Adrenal gland (tissue), 5 donors: ENCODE data around the gene ARF6.
"Not testable (repeated sequence)": the region's sequence is repeated elsewhere in the genome, so short reads cannot be mapped to it uniquely, and the experiment has no call there.

ENCODE experiments used
- POLR2A ChIP-seq, 2 donors: fragments of 450-650 bp; IDR thresholded peaks; one replicate each; pipeline ENCODE4 v1.6.1; 2017; ENCODE audit warnings: antibody characterized with exemption in 2 of 2, mild to moderate bottlenecking in 2 of 2, moderate library complexity in 1 of 2
- TF ChIP-seq, protein P1 (sequence below), 6 experiments: fragments of 450-650 bp in 4 of 6; fragments of 200-600 bp in 2 of 6; sonication (generic) in 1 of 6; IDR thresholded peaks; 1 replicate in 5 of 6; 2 replicates in 1 of 6; pipeline versions ENCODE4 v1.5.1 to v1.8.0; 2016 to 2021; ENCODE audit warnings: antibody characterized with exemption in 6 of 6, mild to moderate bottlenecking in 2 of 6, moderate library complexity in 1 of 6
- donor health status: DM: no; HTN: no; CAD: no.

- TF ChIP-seq, protein P1, sequence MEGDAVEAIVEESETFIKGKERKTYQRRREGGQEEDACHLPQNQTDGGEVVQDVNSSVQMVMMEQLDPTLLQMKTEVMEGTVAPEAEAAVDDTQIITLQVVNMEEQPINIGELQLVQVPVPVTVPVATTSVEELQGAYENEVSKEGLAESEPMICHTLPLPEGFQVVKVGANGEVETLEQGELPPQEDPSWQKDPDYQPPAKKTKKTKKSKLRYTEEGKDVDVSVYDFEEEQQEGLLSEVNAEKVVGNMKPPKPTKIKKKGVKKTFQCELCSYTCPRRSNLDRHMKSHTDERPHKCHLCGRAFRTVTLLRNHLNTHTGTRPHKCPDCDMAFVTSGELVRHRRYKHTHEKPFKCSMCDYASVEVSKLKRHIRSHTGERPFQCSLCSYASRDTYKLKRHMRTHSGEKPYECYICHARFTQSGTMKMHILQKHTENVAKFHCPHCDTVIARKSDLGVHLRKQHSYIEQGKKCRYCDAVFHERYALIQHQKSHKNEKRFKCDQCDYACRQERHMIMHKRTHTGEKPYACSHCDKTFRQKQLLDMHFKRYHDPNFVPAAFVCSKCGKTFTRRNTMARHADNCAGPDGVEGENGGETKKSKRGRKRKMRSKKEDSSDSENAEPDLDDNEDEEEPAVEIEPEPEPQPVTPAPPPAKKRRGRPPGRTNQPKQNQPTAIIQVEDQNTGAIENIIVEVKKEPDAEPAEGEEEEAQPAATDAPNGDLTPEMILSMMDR (IDR thresholded peaks at IDR 0.05) = not testable (repeated sequence)
- not testable (repeated sequence) for TF ChIP-seq POLR2A (IDR thresholded peaks at IDR 0.05)
Measured at GRCh38 chr14:49873548-49873947, 19.3 kb upstream of the ARF6 start.
